ENCODE measurements around the gene RGS5. TPM values are rescaled to one million over a fixed set of nuclear protein-coding genes. Genes with fewer than 3 reads are reported as not detected.

Gene RGS5
- total and polyA plus RNA-seq, 2 experiments from 2014 or later: 23.4 to 48.3 TPM

GRCh38 chr1:163213626-163214025 lies 10.9 kb upstream of the RGS5 start:
- TF ChIP-seq ETS1 (IDR thresholded peaks at IDR 0.05): no peak
- TF ChIP-seq CREB1 (CRISPR knock-in tag; IDR thresholded peaks at IDR 0.05; ENCODE audit: low read depth): no peak
- no peak for TF ChIP-seq STAT1 (IDR thresholded peaks at IDR 0.05; ENCODE audit: unreplicated experiment)
- no peak for TF ChIP-seq JUNB (IDR thresholded peaks at IDR 0.05; ENCODE audit: unreplicated experiment)
- no peak for TF ChIP-seq EZH2 (IDR thresholded peaks at IDR 0.05; ENCODE audit: low read depth, unreplicated experiment)
- TF ChIP-seq POLR2AphosphoS5 (IDR thresholded peaks at IDR 0.05; ENCODE audit: low read depth): no peak
- TF ChIP-seq EZH2phosphoT487 (IDR thresholded peaks at IDR 0.05; ENCODE audit: unreplicated experiment): no peak
- no peak for TF ChIP-seq REST (IDR thresholded peaks at IDR 0.05; ENCODE audit: unreplicated experiment)
- TF ChIP-seq CTCF (conservative IDR thresholded peaks at IDR 0.05; ENCODE audit: low read depth in 2 of 2): no peak
- no peak for TF ChIP-seq ZNF462 (CRISPR knock-in tag; IDR thresholded peaks at IDR 0.05)
- TF ChIP-seq ZNF331 (CRISPR knock-in tag; IDR thresholded peaks at IDR 0.05; ENCODE audit: low read depth): no peak
- TF ChIP-seq NANOG (IDR thresholded peaks at IDR 0.05; ENCODE audit: borderline replicate concordance): no peak
- TF ChIP-seq ZNF114 (CRISPR knock-in tag; IDR thresholded peaks at IDR 0.05): no peak
- Histone ChIP-seq H3K27ac (ENCODE audit: low read depth) (no peak overlapping the region), H3K9me2 (ENCODE audit: insufficient read depth) (peaks cover 3% of the 10 kb centered on the region; the same call in 1 of the 2 replicates)

More at GRCh38 chr1:163213626-163214025, 10.9 kb upstream of the RGS5 start:
- H3K27me3 ChIP-seq (ENCODE audit: insufficient read depth): no peaks in the 10 kb centered on the region
- H3K4me2 ChIP-seq: no peak overlapping the region
- H3K4me3 ChIP-seq: no peak overlapping the region
- DNase-seq (ENCODE audit: low spot score): no peak
- peaks cover 6% of the 10 kb centered on the region; the same call in 2 of the 3 replicates for H3K4me1 Mint-ChIP-seq
- H3K79me2 ChIP-seq (replicated peaks; ENCODE audit: insufficient read depth): no peaks in the 10 kb centered on the region
- no peaks in the 10 kb centered on the region for H4K20me1 ChIP-seq (replicated peaks; ENCODE audit: insufficient read depth)
- H2AFZ ChIP-seq: no peak overlapping the region
- H3K27ac Mint-ChIP-seq: no peak overlapping the region
- H3K27me3 Mint-ChIP-seq (ENCODE audit: insufficient read depth, low read depth, poor library complexity): no peaks in the 10 kb centered on the region
- no peaks in the 10 kb centered on the region for H3F3A ChIP-seq (replicated peaks; ENCODE audit: low read depth)
- H3K36me3 Mint-ChIP-seq (ENCODE audit: low read depth): no peaks in the 10 kb centered on the region
- H3K4me3 Mint-ChIP-seq: no peak overlapping the region
- no peaks in the 10 kb centered on the region for H3K4me1 ChIP-seq (ENCODE audit: insufficient read depth)
- no peaks in the 10 kb centered on the region for H3K36me3 ChIP-seq (ENCODE audit: insufficient read depth)
- no peak for ATAC-seq
- H3K9me3 Mint-ChIP-seq: no peaks in the 10 kb centered on the region
